GM13977 (cell line): ENCODE data around the gene CPEB4.

Experiments
- DNase-seq: peaks from one replicate; pipeline ENCODE4 v3.0.0; 2012; ENCODE audit warnings: low spot score
- in situ Hi-C: fragments of 300-500 bp; cut with MboI; formaldehyde crosslinking; loops from one replicate; pipeline ENCODE4 v1.12.0; 2022; ENCODE audit warnings: low sequenced_read_pairs, low pct_unique_long_range_greater_than_20kb, mixed read lengths, inconsistent platforms; ENCODE audit not compliant: unreplicated experiment
- TF ChIP-seq, protein P1 (sequence below): IDR thresholded peaks from 2 replicates; pipeline ENCODE4 v1.5.1; 2012; ENCODE audit warnings: mild to moderate bottlenecking, control low read depth; ENCODE audit not compliant: insufficient read depth; ENCODE audit errors: extremely low read depth, missing control alignments

CPEB4 gene

DNA sequence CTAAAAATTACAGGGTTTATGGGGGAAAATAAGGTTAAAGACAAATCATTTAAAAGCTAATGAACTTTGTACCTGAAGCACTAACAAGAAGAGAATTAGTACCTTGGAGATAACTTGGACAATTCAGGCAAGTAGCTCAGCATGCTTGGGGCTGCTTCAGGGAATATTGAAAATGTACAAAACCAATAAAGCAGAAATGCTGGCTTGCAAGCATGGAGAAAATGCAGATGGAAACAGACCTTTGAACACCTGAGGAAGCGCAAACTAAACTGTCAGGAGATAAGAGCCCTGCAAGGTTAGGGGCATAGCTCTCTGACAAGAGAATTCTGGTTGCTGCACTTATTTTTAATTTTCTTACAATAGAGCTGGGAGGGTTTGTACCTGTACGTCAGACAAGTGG, 58.2 kb downstream of the CPEB4 start:
- no peak for DNase-seq
- TF ChIP-seq, protein P1, sequence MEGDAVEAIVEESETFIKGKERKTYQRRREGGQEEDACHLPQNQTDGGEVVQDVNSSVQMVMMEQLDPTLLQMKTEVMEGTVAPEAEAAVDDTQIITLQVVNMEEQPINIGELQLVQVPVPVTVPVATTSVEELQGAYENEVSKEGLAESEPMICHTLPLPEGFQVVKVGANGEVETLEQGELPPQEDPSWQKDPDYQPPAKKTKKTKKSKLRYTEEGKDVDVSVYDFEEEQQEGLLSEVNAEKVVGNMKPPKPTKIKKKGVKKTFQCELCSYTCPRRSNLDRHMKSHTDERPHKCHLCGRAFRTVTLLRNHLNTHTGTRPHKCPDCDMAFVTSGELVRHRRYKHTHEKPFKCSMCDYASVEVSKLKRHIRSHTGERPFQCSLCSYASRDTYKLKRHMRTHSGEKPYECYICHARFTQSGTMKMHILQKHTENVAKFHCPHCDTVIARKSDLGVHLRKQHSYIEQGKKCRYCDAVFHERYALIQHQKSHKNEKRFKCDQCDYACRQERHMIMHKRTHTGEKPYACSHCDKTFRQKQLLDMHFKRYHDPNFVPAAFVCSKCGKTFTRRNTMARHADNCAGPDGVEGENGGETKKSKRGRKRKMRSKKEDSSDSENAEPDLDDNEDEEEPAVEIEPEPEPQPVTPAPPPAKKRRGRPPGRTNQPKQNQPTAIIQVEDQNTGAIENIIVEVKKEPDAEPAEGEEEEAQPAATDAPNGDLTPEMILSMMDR: no peak
- in situ Hi-C loops: no loop called here

DNA sequence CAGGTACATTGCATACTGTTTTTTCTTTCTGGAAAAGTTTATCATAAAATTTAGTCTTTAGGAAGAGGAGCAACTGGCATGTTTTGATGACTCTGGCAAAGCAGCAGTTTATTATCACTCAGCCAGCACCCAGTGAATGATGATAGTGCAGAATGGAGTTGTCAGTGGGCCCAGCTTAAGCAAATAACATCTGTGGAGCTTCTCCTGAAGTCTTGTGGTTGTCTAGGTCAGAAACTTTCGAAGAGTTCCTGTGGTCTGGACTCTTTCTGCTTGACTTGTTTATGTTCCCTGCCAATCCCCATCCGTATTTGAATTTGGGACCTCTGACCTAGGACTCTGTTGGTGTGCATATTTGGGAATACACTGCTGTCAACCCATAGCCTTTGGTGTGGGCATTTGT, 62.7 kb downstream of the CPEB4 start:
- TF ChIP-seq, protein P1: no peak
- in situ Hi-C loops: no loop called here
- no peak for DNase-seq

DNA sequence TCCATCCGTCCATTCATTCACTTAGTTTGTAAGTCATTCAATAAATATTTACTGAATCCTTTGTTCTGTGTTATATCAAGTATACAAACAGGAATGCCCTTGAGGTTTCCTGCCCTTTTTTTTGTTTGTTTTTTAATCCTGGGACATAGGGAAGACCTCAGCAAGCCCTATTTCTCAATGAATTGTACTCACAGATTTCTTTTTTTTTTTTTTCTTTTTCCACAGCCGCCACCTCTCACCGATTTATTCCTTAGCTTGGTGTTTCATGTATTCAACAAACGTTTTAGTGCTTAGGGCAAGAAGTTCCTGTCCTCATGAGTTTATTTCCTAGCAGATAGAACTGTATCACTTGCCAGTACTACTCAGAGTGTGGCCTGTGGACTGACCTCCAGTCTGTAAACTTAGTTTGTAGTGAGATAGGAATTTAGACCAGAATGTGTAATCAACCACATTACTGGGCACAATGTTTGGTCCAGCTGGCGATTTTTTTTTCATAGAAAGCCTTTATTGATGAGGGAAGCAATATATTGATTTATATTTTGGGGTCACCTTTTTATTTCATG, 65.5 kb downstream of the CPEB4 start:
- DNase-seq: no peak
- in situ Hi-C loops: no loop called here
- TF ChIP-seq, protein P1: no peak

DNA sequence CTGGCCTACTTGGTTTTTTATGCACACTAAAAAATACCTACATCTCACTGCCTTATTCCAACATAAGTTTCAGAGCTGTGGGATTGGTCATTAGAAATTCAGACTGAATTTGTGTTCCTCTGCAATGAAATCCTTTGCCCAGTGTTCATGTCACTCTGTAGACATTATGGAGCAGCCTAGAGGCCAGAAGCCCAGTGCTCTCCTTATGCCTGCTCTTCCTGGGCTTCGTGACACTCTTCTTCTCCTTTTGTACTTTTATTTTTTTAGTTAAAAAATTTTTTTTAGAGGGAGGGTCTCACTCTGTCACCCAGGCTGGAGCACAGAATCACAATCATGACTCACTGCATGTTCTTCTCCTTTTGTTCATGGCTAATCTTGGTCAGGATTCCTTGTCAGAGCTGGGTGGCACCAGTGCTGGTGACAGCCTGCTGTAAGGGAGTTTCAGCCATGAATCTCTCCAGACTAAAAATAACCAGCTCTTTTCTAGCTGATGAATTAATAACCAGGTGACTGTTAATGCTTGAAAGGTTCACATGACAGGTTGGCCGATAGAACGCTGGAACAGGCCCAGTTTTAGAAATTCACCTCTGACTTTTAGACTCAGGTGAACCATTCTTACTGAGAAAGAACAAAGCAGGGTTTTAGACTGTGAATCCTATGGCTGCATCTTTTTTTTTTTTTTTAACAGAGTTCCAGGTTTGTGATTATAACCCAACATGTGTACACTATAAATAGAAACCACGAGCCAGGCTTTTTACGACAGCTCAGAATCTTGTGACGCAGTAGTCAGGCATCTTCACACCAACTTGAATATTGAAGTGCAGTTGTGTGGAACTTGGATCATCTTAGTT, 66.7 kb downstream of the CPEB4 start:
- no peak for DNase-seq
- in situ Hi-C loops: no loop called here
- TF ChIP-seq, protein P1: no peak

DNA sequence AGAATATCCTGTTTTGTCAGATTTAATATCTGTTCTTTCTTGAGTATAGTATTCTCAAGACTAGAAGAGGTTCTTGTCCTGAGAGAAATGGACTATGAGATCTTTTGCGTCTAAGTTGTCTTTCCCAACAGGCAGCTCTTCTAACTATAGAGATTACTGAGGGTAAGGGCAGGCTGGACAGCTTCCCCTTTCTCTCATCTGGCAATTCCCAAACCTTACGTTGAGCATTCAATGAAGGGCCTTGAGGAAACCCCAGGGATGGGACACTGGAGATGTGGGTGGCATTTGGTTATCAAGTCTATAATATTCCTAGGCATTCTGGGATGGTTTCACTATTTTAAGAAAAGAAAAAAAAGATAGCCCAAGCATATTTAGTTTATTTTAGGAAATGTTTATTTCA, 72.8 kb downstream of the CPEB4 start:
- in situ Hi-C loops: no loop called here
- TF ChIP-seq, protein P1: no peak
- no peak for DNase-seq

DNA sequence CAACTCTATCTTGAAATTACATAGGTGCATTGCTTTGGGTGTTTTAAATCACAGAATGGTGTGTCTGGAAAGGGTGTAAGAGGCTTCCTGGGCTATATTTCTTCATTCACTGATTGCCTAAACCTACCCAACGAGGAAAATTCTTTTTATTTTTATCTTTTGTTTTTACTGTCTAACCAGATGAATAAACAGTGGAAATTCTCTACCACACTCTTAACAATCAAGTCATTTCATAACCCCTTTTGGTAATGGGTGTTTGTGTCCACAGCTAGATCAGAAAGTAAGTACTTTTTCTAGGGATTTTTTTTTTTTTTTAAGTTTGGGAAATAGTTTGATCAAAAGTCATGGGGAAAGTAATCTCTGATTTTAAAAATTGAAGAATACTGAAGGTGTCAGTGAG, 73.3 kb downstream of the CPEB4 start:
- TF ChIP-seq, protein P1: no peak
- in situ Hi-C loops: no loop called here
- DNase-seq: no peak
